Lower leg skin (tissue), 3 donors: ENCODE measurements around the gene CDH22.

Experiments used
- CTCF ChIP-seq, 3 donors: fragments of 450-650 bp; IDR thresholded peaks; one replicate each; pipeline ENCODE4 v1.5.1; 2016; ENCODE audit warnings: antibody characterized with exemption in 3 of 3, mild to moderate bottlenecking in 3 of 3, moderate library complexity in 2 of 3
- POLR2A ChIP-seq, 2 donors: fragments of 450-650 bp; IDR thresholded peaks; one replicate each; pipeline ENCODE4 v1.6.1; 2016 to 2017; ENCODE audit warnings: antibody characterized with exemption in 2 of 2, mild to moderate bottlenecking in 1 of 2, moderate library complexity in 1 of 2

- TF ChIP-seq CTCF (IDR thresholded peaks at IDR 0.05) (no peak), POLR2A (IDR thresholded peaks at IDR 0.05) (no peak)
These were observed 25.6 kb downstream of the CDH22 start for GRCh38 chr20:46282669-46283068.
